ENCODE data around the gene HUS1B. TPM values are rescaled to one million over a fixed set of nuclear protein-coding genes. Genes with fewer than 3 reads are reported as not detected.
A peak's percentile ranks its signal among the peaks of the same experiment; 100 is the strongest.

Gene HUS1B
- polyA plus RNA-seq, 3 donors = 0.23 to 0.73 TPM; not detected in 1

DNA sequence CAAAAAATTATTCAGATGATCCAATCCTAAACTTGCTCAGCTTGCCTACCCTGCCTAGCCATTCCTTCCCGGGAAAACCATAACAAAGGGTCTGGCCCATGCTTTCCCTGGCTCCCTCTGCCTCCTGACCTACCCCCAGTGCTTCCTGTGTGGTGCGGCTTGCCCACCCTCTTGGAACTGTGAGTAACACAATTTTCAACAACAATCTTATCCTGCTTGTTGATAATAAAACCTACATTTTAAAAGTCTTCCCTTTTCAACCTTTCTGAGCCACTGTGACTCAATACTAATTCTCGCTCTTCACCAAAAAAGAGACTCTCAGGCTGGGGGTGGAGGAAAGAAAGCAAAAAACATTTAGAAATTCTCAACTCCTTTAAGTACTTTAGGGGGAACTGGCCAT, 18.1 kb upstream of the HUS1B start:
- no peak overlapping the region for H3K9ac ChIP-seq (ENCODE audit: insufficient read depth, low read length, poor library complexity, severe bottlenecking)
- H3K4me2 ChIP-seq (replicated peaks; ENCODE audit: extremely low read depth, low read length, poor library complexity, severe bottlenecking) = no peak overlapping the region
- H3K27ac ChIP-seq (ENCODE audit: low read depth in 1 of 2, low read length in 2 of 2) = no peak overlapping the region
- H2AFZ ChIP-seq (ENCODE audit: insufficient read depth, low read depth, low read length, poor library complexity, severe bottlenecking) = no peak overlapping the region
- 93% methylated on average over 2 of the region's 3 CpGs for WGBS (ENCODE audit: insufficient coverage)
- no peaks in the 10 kb centered on the region for H3K27me3 Mint-ChIP-seq (ENCODE audit: low read depth in 3 of 3)
- intact Hi-C loops (cut with micrococcal nuclease) = no loop called here
- H4K20me1 ChIP-seq (ENCODE audit: insufficient read depth, low read length) = peaks cover 28% of the 10 kb centered on the region
- no peak overlapping the region for H3K27ac Mint-ChIP-seq
- no peak overlapping the region for H3K4me3 Mint-ChIP-seq
- TF ChIP-seq, protein P1, sequence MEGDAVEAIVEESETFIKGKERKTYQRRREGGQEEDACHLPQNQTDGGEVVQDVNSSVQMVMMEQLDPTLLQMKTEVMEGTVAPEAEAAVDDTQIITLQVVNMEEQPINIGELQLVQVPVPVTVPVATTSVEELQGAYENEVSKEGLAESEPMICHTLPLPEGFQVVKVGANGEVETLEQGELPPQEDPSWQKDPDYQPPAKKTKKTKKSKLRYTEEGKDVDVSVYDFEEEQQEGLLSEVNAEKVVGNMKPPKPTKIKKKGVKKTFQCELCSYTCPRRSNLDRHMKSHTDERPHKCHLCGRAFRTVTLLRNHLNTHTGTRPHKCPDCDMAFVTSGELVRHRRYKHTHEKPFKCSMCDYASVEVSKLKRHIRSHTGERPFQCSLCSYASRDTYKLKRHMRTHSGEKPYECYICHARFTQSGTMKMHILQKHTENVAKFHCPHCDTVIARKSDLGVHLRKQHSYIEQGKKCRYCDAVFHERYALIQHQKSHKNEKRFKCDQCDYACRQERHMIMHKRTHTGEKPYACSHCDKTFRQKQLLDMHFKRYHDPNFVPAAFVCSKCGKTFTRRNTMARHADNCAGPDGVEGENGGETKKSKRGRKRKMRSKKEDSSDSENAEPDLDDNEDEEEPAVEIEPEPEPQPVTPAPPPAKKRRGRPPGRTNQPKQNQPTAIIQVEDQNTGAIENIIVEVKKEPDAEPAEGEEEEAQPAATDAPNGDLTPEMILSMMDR (IDR thresholded peaks at IDR 0.05) = no peak
- H3K36me3 Mint-ChIP-seq = peaks cover 0 to 9% of the 10 kb centered on the region in 2 donors
- H3K4me3 ChIP-seq (replicated peaks in 1 of 3; ENCODE audit: low read depth in 2 of 3, low read length in 3 of 3) = no peak overlapping the region
- peaks cover 0 to 8% of the 10 kb centered on the region in 2 donors for H3K9me3 ChIP-seq (replicated peaks in 1 of 2; ENCODE audit: control insufficient read depth in 1 of 2, insufficient read depth in 1 of 2, low read length in 2 of 2)
- no peaks in the 10 kb centered on the region for H3K4me1 ChIP-seq (ENCODE audit: control insufficient read depth in 1 of 2, insufficient read depth in 2 of 2, low read length in 2 of 2)
- no peak for DNase-seq
- no peaks in the 10 kb centered on the region for H3K36me3 ChIP-seq (replicated peaks in 1 of 2; ENCODE audit: control insufficient read depth in 1 of 2, insufficient read depth in 2 of 2, low read length in 2 of 2)
- H3K79me2 ChIP-seq (ENCODE audit: insufficient read depth, low read length) = peaks cover 7% of the 10 kb centered on the region
- no peaks in the 10 kb centered on the region for H3K4me1 Mint-ChIP-seq
- peaks cover 0 to 15% (median 3%) of the 10 kb centered on the region in 7 donors for H3K9me3 Mint-ChIP-seq
- H3K27me3 ChIP-seq (ENCODE audit: control insufficient read depth in 2 of 2, insufficient read depth in 2 of 2, low read length in 2 of 2) = no peaks in the 10 kb centered on the region

DNA sequence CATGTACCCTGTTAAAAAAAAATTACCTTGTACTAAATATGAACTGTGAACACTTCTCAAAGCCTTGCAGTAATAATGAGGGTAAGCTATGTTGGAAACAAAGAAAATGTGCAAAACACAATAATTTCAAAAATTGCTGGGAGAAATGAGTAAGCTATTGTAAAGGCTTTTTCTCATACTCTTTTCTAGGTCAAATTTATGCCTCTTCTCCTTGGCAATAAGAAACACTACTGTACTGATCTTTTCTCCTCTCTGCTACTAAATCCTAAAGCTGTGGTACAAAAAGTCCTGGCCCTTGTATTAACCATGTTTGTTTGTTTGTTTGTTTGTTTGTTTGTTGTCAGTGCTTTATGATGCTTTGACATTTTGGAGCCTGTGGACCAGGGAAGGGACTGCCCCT, 17.5 kb upstream of the HUS1B start:
- no peak for DNase-seq
- H3K9ac ChIP-seq (ENCODE audit: insufficient read depth, low read length, poor library complexity, severe bottlenecking) = no peak overlapping the region
- peaks cover 0 to 6% of the 10 kb centered on the region in 2 donors for H3K36me3 Mint-ChIP-seq
- no peaks in the 10 kb centered on the region for H3K4me1 Mint-ChIP-seq
- no peak overlapping the region for H2AFZ ChIP-seq (ENCODE audit: insufficient read depth, low read depth, low read length, poor library complexity, severe bottlenecking)
- peak overlapping the region in 1 of 7 donors; percentile 24 for H3K27ac Mint-ChIP-seq
- no peaks in the 10 kb centered on the region for H3K27me3 Mint-ChIP-seq (ENCODE audit: low read depth in 3 of 3)
- H3K4me1 ChIP-seq (ENCODE audit: control insufficient read depth in 1 of 2, insufficient read depth in 2 of 2, low read length in 2 of 2) = no peaks in the 10 kb centered on the region
- H4K20me1 ChIP-seq (ENCODE audit: insufficient read depth, low read length) = peaks cover 28% of the 10 kb centered on the region
- H3K4me2 ChIP-seq (replicated peaks; ENCODE audit: extremely low read depth, low read length, poor library complexity, severe bottlenecking) = no peak overlapping the region
- H3K9me3 ChIP-seq (replicated peaks in 1 of 2; ENCODE audit: control insufficient read depth in 1 of 2, insufficient read depth in 1 of 2, low read length in 2 of 2) = peaks cover 0 to 8% of the 10 kb centered on the region in 2 donors
- TF ChIP-seq, protein P1 (IDR thresholded peaks at IDR 0.05) = no peak
- no peaks in the 10 kb centered on the region for H3K36me3 ChIP-seq (replicated peaks in 1 of 2; ENCODE audit: control insufficient read depth in 1 of 2, insufficient read depth in 2 of 2, low read length in 2 of 2)
- intact Hi-C loops (cut with micrococcal nuclease) = no loop called here
- no peaks in the 10 kb centered on the region for H3K27me3 ChIP-seq (ENCODE audit: control insufficient read depth in 2 of 2, insufficient read depth in 2 of 2, low read length in 2 of 2)
- H3K9me3 Mint-ChIP-seq = peaks cover 0 to 15% (median 3%) of the 10 kb centered on the region in 7 donors
- H3K27ac ChIP-seq (ENCODE audit: low read depth in 1 of 2, low read length in 2 of 2) = no peak overlapping the region
- H3K4me3 Mint-ChIP-seq = no peak overlapping the region
- H3K79me2 ChIP-seq (ENCODE audit: insufficient read depth, low read length) = peaks cover 7% of the 10 kb centered on the region
- H3K4me3 ChIP-seq (replicated peaks in 1 of 3; ENCODE audit: low read depth in 2 of 3, low read length in 3 of 3) = no peak overlapping the region

Measured in CD14-positive monocyte (primary cell).